Prostate gland (tissue), 2 donors: ENCODE results near the gene PTEN.

Source experiments
- POLR2A ChIP-seq: fragments of 450-650 bp; IDR thresholded peaks from one replicate; pipeline ENCODE4 v1.6.1; 2016; ENCODE audit warnings: antibody characterized with exemption, mild to moderate bottlenecking
- POLR2AphosphoS5 ChIP-seq: sonication (generic); formaldehyde crosslinking; IDR thresholded peaks from one replicate; pipeline ENCODE4 v1.6.1; 2017; ENCODE audit warnings: antibody characterized with exemption
- TF ChIP-seq, protein P1 (sequence below), 4 experiments: fragments of 200-600 bp in 2 of 4; fragments of 450-650 bp in 2 of 4; sonication (generic) in 2 of 4; IDR thresholded peaks; 1 replicate in 3 of 4; 2 replicates in 1 of 4; pipeline ENCODE4 v1.5.1; 2016 to 2019; ENCODE audit warnings: antibody characterized with exemption in 4 of 4, mild to moderate bottlenecking in 2 of 4, moderate library complexity in 2 of 4

DNA sequence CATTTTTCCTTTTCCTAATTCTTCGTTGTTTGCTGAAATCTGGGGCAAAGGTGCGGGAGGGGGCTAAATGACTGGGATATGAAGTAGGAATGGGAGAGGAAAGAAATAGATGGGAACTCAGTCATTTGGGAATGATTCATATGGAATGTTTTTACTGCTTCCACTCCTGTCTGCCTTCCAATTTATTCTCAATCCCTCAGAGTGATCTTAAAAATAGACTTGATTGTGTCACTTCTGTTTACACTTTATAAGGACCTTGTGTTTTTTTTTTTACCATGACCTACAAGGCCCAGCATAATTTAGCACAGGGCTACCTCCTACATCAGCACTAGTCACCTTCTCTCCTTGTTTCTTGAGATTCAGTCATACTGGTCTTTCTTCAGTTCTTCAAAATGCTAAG lies 97.9 kb downstream of the PTEN start:
- TF ChIP-seq, protein P1, sequence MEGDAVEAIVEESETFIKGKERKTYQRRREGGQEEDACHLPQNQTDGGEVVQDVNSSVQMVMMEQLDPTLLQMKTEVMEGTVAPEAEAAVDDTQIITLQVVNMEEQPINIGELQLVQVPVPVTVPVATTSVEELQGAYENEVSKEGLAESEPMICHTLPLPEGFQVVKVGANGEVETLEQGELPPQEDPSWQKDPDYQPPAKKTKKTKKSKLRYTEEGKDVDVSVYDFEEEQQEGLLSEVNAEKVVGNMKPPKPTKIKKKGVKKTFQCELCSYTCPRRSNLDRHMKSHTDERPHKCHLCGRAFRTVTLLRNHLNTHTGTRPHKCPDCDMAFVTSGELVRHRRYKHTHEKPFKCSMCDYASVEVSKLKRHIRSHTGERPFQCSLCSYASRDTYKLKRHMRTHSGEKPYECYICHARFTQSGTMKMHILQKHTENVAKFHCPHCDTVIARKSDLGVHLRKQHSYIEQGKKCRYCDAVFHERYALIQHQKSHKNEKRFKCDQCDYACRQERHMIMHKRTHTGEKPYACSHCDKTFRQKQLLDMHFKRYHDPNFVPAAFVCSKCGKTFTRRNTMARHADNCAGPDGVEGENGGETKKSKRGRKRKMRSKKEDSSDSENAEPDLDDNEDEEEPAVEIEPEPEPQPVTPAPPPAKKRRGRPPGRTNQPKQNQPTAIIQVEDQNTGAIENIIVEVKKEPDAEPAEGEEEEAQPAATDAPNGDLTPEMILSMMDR (IDR thresholded peaks at IDR 0.05) = no peak
- TF ChIP-seq POLR2A (no peak), POLR2AphosphoS5 (peak; percentile 28)
